Measurements from ENCODE around the gene LUZP1.

DNA sequence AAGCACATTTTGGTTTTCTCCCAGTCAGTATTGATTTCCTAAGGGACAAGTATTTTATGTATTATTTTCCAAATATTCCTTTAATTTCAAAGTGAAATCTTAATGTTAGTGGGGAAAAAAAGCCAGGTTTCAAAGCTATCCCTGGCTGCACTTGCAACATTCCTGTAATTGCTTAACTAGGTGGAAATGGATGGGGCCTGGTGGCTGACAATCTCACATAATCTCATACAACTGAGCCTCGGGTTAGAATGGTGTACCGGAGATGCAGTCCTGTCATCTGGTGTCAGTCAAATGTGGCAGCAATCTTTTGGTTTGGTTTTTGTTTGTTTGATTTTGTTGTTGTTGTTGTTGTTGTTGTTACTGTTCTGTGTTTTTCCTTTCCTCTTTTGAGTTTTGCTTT is 103.3 kb downstream of the LUZP1 start:
- TF ChIP-seq, protein P1, sequence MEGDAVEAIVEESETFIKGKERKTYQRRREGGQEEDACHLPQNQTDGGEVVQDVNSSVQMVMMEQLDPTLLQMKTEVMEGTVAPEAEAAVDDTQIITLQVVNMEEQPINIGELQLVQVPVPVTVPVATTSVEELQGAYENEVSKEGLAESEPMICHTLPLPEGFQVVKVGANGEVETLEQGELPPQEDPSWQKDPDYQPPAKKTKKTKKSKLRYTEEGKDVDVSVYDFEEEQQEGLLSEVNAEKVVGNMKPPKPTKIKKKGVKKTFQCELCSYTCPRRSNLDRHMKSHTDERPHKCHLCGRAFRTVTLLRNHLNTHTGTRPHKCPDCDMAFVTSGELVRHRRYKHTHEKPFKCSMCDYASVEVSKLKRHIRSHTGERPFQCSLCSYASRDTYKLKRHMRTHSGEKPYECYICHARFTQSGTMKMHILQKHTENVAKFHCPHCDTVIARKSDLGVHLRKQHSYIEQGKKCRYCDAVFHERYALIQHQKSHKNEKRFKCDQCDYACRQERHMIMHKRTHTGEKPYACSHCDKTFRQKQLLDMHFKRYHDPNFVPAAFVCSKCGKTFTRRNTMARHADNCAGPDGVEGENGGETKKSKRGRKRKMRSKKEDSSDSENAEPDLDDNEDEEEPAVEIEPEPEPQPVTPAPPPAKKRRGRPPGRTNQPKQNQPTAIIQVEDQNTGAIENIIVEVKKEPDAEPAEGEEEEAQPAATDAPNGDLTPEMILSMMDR (IDR thresholded peaks at IDR 0.05 in 8 of 11, conservative IDR thresholded peaks at IDR 0.05 in 3 of 11), result no peak
- TF ChIP-seq POLR2AphosphoS5 (IDR thresholded peaks at IDR 0.05), result no peak
